HG03460 (cell line): Measurements from ENCODE around the gene SAT1.

Source experiments
- ATAC-seq: cut with Tn5 transposase; IDR thresholded peaks from one replicate; pipeline ENCODE4 v1.9.1; 2021; ENCODE audit not compliant: unreplicated experiment

SAT1 gene

DNA sequence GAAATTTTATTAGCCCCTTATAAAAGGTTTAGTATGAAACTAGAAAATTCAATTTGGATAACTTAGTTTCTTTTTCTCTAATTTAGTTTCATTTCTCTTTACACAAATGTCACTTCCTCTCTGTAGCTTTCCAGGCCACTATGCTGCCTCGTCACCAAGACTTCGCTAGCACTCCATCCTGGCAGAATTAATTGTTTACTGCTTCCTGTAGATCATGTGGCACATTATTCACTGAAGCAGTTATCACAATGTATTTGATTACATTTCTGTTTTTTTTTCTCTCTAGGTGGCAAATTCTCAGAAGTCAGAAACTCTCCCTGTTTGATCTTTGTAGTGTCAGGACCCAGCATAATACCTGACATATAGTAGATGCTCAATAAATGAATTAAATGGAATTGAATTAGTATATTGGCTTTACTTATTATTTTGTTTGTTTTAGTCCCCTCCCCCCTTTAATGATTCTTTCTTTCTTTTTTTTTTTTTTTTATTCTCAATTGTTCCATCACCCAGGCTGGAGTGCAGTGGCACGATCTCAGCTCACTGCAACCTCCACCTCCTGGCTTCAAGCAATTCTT lies 9.3 kb upstream of the SAT1 start:
- peak; percentile 85 for ATAC-seq

DNA sequence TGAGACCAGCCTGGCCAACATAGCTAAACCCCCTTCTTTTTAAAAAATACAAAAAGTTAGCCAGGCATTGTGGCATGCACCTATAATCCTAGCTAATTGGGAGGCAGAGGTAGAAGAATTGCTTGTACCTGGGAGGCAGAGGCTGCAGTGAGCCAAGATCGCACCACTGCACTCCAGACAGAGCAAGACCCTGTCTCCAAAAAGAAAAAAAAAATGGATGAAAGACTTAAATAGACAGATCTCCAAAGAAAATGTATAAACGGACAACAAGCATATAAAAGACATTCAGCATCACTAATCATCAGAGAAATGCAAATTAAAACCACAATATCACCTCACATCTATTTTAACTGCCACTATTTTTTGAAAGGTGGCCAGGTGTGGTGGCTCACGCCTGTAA lies 6.6 kb upstream of the SAT1 start:
- ATAC-seq, result no peak

DNA sequence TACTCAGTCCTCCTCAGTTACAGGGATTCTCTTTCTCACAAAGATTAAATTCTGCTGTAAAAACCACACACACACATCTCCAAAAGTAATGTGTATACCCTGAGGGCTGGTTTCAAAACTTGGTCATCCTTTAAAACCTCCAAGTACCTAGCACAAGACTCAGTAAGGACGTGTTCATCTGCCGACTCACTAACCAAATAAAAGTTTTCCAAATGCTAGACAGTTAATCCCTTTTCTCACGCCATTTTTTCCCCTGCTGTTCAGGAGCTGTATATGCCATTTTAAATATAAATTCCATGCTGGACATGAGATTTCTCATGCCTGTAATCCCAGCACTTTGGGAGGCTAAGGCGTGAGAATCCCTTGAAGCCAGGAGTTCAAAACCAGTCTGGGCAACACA lies 3.9 kb upstream of the SAT1 start:
- no peak for ATAC-seq

DNA sequence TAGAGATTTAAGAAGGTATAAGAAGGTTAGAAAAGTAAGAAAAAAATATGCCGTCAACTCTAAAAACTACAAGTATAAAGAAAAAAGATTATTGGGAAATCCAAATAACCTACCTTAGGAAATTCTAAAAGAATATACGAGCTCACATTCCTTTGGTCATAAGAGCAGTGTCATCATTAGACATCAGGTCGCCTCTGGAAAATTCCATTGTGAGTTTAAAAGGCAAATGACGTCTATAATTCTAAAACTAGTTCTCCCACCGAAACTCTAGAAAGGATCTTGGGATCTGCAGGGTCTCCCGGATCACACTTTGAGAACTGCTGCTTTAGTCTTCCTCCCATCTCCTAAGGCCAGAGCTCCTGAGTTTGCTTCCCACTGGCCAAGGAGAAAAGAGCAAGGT lies 518 bp upstream of the SAT1 start:
- no peak for ATAC-seq

DNA sequence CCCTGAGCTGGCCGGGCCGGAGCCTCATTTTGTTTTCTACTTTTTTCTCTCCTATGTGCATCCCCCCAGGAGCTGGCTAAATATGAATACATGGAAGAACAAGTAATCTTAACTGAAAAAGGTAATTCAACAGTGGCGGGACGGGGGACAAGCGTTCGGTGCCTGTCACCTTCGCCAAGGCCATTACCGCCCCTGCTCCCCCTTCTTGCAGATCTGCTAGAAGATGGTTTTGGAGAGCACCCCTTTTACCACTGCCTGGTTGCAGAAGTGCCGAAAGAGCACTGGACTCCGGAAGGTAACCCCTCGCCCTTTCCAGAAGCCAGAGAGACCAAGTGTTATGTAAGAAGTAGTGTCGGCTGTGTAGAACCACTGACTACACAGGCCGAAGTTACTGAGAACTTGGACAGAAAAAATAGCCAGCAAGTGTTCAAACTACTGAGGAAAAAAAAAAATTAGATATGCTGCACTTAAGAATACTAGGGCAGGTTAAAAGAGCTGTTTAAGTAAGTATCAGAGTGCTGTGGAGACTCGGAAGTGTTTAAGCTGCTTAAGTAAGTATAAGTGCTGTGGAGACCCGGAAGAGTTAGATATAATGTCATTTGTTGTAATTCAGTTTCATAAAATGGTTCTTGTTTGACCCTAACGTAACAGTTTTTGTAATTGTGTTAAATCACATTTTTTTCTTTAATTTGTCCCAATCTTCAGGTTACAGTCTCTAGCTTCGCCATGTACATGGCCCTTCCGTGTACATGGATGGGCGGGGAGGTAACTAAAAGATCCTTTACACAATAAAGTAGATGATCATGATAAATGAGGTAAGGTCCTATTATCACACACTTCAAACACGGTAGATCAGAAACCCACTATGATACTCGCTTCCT lies 856 bp downstream of the SAT1 start:
- ATAC-seq, result no peak

DNA sequence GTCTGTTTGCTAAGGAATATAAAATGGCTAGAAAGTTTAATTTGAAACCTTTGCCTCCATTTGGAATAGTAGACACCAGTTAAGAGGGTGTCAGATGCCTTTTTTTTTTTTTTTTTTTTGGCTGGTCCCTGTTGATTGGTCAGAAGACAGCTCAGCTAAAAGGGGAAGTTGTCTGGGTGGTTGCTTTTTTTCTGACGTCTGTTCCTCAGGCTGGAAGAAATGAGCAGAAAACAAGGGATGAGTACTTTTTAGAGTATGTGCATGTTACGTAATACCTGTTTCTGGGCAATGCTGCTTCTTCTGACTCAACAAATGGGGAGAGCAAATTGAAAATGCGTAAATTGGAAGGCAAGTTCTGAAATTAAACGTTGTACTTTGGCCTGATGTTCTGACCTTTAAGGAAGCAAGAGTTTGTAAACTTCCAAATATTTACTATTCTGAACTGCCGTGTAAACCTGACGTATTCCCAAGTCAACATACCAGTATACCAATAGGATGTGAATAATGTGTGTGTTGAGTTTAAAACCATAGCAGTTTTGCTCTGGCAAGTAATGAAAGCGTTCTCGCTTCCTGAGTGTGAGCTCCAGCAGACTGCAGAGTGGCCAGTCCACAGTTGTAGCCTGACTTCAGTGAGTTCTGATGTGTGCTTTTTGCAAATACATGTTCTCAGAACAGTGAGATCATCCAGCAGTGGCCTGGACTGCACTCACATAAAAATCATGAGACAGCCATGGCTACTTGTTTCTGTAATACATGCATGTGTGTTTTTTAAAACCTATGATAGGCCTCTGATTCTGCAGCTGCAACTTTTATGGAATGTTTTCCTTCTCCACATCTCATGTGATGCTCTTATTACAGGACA lies 1.7 kb downstream of the SAT1 start:
- no peak for ATAC-seq

DNA sequence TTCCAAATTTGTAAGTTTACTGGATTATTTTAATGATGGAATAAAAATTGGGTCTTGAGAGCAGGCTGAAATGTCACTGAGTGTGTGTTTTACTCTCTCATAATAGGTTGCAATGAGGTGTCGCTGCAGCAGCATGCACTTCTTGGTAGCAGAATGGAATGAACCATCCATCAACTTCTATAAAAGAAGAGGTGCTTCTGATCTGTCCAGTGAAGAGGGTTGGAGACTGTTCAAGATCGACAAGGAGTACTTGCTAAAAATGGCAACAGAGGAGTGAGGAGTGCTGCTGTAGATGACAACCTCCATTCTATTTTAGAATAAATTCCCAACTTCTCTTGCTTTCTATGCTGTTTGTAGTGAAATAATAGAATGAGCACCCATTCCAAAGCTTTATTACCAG lies 2.6 kb downstream of the SAT1 start:
- ATAC-seq, result no peak

DNA sequence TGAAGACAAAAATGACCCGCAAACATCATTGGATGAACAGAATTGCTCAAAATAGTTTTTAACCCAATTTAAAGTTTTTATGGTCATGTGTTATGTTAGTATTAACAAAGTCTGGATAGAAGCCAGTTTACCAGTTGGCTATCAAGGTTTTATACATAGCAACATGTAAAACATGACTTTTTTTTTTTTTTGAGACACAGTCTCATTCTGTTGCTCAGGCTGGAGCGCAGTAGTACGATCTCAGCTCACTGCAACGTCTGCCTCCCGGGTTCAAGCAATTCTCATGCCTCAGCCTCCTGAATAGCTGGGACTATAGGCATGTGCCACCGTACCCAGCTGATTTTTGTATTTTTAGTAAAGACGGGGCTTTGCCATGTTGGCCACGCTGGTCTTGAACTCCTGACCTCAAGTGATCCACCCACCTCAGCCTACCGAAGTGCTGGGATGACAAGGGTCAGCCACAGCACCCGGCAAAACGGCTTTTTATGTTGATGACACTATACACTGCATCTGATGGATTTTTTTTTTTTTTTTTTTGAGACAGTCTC lies 3.4 kb downstream of the SAT1 start:
- ATAC-seq, result no peak

DNA sequence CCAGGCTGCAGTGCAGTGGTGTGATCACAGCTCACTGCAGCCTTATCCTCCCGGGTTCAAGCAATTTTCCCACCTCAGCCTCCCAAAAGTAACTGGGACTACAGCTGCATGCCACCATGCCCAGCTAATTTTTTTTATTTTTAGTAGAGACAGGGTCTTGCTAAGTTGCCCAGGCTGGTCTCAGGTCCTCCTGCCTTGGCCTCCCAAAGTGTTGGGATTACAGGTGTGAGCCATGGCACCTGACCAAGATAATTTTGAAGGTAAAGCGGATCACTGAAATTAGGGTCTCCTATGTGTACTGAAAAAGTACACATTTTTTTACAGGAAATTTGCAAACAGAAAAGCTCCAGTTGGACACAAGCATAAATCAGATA lies 4.8 kb downstream of the SAT1 start:
- no peak for ATAC-seq

DNA sequence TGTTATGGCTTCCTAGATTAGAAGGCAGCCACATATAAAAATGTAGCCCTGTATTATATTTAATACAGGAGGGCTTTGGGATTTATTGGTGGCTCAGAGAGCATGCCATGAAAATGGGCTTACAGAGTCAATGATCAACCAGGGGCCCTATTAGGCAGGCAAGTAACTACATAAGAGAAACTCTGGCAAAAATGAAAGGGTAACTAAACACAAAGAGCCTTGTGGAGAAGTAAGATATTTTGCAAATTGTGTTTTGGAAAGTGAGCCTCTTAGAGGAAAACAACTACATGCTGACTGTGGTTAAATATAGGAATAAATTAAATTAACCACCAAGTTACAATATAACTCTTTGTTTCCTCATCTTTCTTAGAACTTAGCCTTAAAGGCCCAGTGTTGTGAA lies 5.5 kb downstream of the SAT1 start:
- peak; percentile 53 for ATAC-seq

DNA sequence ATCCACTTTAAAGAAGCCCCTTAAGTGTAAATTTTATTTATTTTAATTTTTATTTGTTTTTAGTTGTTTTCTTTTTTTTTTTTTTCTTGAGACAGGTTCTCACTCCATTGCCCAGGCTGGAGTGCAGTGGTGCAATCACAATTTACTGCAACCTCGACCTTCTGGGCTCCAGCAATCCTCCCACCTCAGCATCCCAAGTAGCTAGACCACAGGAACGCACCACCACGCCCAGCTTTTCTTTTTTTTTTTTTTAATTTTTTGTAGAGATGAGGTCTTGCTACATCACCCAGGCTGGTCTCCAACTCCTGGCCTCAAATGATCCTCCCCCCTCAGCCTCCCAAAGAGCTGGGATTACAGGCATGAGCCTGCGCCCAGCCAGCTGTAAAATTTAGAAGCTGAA lies 6.0 kb downstream of the SAT1 start:
- no peak for ATAC-seq

DNA sequence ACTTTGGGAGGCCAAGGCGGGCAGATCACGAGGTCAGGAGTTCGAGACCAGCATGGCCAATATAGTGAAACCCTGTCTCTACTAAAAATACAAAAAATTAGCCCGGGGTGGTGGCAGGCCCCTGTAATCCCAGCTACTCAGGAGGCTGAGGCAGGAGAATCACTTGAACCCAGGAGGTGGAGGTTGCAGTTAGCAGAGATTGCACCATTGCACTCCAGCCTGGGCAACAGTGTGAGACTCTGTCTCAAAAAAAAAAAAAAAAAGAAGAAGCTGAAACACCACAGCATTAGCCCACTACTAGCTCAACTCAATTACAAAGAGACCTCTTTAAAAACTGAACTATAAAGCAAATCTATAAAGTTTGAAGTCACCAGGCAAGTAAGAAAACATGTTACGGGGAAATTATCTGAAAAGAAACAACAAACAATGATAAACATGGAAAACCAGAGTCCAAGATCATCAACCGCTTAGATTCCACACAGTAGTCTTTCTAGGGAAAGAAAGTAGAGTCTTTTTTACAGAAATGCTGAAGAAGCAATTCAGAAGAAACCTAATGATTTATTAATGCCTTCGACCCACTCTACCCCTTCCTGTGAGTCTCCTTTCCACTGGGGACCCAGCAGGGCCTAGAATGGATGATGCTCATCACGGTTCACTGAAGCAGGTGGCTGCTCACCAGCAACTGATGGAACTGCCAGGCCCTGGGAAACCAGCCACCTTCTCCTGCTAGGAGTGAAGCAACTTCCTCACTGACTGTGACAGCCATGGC lies 6.6 kb downstream of the SAT1 start:
- ATAC-seq, result no peak

DNA sequence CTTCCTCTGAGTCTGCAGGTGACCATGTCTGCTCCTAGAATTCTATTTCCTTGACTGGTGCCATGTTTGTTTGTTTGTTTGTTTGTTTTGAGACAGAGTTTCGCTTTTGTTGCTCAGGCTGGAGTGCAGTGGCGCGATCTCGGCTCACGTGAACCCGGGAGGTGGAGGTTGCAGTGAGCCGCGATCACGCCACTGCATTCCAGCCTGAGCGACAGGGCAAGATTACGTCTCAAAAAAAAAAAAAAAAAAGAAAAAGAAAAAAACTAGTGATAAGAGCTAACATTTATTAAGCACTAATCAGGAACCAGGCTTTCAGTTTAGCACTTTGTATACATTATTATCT lies 7.2 kb downstream of the SAT1 start:
- no peak for ATAC-seq

DNA sequence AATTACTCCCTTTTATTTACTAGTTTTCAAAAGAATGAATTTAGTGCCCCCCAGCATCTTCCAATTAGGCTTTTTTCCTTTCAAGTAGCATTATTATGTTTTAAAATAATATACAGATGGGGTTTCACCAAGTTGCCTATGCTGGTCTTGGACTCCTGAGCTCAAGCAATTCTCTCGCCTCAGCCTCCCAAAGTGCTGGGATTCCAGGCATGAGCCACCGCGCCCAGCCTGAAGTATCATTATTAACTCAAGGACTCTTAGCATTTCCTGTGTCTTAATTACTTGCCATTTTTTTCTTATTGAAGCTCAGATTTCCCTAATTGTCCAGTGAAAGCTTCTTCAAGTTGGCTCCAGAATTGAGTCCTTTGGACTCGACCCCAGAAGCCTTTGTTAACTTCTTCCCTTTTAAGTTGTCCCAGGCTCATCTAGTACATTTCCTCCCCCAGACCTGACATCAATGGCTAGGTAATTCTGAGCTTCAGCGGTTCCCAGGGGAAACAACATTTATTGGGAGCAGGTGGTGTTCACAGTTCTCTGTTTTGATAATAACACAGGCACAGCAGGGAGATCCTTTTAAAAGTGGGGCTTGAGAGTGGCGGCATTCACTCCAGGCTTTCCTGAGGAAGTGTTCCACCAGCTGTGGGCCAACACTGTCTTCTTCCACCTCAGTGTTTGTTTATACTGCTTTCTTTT lies 10.0 kb downstream of the SAT1 start:
- ATAC-seq, result no peak

DNA sequence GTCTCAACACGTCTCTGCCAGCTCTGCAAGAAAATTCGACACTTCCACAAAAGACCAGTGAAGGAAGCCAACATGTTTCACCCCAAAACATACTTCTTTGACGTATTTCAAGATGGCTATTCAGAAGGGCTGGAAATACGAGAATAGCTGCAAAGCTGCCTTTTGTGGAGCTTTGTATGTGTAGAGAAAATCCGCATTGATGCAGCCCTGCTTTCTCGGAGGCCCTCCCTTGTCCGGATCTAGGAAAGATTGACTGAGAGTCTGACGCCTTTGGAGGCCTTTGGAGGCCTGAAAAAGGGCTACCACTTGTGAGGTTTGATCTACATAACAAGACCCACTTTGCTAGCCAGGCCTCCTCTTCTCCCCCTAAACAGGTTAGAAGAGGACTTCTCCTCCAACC lies 12.2 kb downstream of the SAT1 start:
- no peak for ATAC-seq

DNA sequence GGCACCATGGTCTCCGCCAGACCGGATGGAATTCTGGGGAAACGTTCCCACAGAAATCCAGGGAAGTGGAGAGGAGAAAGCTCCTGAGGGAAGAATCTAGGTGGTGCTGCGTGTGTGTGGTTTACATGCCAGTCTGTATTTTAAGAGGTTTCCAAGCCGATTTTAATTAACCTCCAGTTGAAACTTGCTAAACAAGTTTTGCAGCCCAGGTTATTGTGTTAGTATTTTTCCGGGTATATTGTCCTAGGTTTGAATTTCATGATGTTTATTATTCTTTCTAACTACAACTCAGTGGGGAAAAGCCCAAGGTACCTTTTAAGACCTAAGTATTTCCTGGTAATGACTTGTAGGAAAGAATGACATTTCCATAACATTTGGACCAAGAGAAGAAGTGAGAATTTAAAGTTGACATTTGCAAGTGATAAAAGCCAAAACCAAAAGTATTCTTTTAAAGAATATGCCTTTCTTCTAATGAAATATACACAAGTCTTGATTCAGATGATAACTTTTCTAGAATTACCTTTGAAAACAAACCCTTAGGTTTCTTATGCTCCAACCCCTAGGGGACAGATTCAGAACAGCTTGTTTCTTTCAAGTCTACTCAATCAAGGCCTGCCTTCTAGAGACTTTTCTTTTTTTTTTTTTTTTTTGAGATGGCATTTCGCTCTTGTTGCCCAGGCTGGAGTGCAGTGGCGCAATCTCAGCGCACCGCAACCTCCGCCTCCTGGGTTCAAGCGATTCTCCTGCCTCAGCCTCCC lies 14.6 kb downstream of the SAT1 start:
- ATAC-seq, result no peak

DNA sequence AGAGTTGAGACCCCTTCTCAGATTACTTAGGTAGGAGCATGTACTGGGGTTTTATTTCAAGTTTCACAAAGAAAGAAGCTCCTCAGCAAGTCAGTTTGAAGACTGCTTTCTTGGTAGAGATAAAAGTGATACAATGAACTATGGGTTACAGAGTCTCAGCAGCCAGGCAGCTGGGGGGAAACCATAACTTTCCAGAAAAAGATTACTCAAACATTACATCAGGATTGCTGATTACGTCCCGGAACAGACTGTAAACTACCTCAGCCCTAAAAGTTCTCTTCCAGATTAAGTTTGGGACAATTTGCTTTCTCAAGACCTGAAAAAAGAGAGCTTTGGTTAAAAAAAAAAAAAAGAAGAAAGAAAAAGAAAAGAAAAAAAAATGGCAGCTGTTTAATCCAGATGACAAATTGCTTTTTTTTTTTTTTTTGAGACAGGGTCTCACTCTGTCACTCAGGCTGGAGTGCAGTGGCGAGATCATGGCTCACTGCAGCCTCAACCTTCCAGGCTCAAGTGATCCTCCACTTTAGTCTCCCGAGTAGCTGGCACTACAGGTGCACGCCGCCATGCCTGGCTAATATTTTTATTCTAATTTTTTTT lies 16.6 kb downstream of the SAT1 start:
- no peak for ATAC-seq

DNA sequence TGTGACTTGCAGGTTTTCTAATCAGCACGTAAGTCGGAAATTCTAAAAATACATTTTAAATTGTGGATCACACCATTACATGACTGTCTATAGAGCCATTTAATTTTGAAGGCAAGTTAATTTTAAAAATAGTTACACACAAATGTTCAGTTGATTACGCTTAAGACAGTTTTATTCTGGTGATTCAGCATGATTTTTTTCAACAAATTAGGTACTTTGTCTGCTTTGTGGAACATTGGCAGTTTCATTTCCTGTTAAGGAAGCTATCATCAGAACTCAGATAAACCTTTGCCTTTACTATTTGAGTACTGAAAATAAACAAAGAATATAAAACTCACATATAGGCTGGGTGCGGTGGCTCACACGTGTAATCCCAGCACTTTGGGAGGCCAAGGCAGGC lies 19.5 kb downstream of the SAT1 start:
- no peak for ATAC-seq

DNA sequence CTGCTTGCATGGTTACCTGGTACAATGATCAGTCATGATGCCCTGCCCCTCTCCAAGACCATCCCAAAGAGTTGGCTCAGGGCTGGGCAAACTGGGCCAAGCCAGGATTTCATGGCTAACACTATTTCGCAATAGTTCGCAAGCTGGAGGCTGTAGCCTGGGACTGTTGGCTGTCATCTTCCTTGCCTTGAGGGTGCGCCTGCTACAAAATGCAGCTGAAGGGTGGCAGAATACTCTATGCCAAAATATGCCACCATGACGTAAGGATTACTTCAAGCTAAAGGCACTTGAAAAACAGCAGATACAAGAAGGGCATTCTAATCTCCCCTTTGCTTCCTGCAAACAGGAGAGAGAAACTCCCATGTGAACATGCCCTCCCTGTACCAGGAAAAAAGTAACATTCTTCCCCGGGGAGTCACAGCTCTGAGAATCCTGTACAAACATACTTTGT lies 21.0 kb downstream of the SAT1 start:
- no peak for ATAC-seq
